Hematopoietic multipotent progenitor cell treated with erythropoietin and hydrocortisone succinate and interleukin-3 and kit ligand, for 6 days (in vitro differentiated cells): Measurements from ENCODE around the gene APOC3.
"Not testable (repeated sequence)": the region's sequence is repeated elsewhere in the genome, so short reads cannot be mapped to it uniquely, and the experiment has no call there.

ENCODE experiments used
- DNase-seq: peaks from one replicate; pipeline ENCODE4 v3.0.0-alpha.2; 2015

APOC3 gene

DNA sequence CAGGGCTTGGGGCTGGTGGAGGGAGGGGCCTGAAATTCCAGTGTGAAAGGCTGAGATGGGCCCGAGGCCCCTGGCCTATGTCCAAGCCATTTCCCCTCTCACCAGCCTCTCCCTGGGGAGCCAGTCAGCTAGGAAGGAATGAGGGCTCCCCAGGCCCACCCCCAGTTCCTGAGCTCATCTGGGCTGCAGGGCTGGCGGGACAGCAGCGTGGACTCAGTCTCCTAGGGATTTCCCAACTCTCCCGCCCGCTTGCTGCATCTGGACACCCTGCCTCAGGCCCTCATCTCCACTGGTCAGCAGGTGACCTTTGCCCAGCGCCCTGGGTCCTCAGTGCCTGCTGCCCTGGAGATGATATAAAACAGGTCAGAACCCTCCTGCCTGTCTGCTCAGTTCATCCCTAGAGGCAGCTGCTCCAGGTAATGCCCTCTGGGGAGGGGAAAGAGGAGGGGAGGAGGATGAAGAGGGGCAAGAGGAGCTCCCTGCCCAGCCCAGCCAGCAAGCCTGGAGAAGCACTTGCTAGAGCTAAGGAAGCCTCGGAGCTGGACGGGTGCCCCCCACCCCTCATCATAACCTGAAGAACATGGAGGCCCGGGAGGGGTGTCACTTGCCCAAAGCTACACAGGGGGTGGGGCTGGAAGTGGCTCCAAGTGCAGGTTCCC, at the start of gene APOC3:
TSS of gene APOC3 (plus strand) at position 383 of the 659 bp plus-strand sequence. CDS start 676 bp downstream, outside the sequence.
- DNase-seq = no peak

DNA sequence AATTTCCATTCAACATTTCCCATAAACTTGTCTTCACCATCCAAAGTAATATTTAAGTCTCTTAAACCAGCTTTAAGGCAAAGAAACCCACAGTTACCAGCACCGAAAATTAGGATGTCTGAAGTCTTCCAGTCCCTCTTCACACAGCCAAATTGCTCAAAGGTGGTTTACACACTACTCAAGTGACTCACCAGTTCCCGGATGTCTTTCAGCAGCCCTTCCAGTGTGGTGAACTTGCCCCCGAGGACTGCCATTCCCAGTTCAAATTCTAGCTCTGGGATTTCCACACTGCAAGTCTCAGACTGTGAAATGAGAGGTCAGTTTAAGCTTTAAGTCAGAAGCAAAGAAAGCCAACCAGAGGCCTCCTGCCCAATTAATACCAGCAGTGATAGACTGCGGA, 47.0 kb upstream of the APOC3 start:
- no peak for DNase-seq

DNA sequence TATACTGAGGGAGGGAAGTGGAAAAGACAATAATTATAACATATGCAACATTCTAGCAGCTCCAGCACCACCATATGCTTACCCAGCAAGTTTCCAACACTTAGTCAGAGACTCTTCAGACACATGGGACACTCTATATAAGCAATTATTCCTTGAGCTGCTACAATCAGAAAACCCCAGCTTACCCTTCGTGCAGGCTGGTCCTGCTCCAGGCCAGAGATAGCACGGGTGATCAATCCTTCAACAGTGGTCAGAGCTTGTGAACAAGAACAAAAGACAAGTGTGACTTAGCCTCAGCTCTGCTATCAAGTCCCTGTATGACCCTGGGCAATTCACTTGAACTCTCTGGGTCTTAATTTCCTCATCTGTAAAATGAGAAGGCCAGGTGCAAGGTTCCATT, 43.4 kb upstream of the APOC3 start:
- no peak for DNase-seq

DNA sequence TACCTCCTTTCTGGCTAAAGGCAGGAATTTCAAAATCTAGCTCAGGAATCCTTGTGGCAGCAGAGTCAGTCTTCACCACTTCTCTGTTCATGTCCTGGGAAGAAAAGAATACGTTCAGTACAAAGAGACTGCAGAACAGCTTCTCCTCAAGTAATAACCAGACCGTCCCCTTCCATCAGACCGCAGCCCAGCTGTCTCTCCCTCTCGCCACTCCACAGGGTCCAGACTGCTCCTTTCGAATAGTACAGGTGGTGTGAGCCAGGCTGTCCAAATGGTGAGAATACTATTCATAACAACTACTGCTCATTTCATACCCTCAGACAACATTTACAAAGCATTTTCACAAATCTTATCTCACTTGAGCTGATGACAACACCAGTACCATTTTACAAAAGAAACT, 42.7 kb upstream of the APOC3 start:
- DNase-seq = no peak

DNA sequence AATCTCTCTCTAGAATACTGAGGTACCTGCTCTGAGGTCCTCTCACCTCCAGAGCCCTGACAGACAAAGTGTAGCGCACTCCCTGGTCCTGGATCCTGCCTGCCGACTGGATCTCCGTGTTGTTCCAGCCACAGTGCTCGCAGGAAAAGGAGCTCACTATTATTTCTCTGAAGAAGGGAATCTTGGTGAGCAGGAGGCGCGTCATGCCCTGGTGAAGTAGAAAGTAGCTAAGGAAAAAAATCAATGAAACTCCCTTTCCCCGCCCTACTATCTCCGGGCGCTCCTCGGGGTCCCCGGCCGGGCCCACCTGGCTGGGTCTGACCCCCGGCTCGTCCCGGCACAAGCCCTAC, 42.3 kb upstream of the APOC3 start:
- no peak for DNase-seq

DNA sequence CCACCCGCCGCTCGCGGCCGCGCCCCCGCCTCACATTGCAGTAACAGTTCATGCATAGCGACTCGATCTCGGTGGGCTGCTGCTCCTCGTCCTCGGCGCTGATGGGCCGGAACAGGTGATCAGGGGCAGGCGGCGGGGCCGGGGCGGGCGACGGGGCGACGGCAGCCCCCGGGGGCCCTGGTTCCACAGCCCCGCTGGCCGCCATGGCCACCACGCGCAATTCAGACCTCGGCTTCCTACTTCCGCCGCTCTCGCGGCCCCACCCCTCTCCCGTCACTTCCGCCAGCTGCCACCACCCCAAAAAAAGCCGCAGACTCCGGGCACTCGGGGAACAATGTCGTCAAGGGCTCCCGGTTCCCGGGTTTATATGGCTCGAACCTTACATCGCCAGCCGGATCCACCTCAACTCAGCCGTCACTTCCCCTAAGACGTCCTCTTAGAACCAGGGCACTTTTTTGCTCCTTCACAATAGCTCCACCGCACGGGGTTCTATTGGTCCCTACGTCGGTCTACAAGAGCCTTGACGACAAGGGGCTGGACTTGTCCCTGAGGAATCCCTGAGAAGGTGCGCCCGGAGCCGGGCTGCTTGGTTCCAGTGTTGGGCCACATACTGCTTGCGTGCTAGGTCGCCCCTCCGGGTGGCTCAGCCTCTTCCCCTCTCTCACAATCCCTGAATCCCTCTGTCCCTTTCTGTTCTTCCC, 41.8 kb upstream of the APOC3 start, which contains the start of gene ZPR1:
TSS of gene ZPR1 (minus strand) at position 238 of the 701 bp plus-strand sequence. CDS start at position 205, 33 bp downstream.
- DNase-seq = peak; percentile 88

DNA sequence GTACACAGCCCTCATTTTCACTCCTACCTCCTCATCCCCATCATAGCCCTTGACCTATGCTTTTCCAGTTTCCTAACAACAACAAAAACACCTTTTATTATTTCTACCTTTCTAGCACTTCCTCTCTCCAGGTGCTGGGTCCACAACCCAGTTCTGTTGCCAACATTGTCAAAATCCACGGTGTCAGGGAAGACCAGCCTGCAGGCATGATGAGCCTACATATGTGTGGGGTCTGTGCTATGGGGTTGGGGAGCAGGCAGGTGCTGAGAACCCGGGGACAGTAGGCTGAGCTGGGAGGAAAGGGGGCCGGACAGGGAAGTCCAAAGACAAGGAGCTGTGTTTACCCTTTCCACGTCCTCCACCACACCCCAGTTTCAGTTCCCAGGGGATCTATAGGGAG, 41.2 kb upstream of the APOC3 start:
- DNase-seq = no peak

DNA sequence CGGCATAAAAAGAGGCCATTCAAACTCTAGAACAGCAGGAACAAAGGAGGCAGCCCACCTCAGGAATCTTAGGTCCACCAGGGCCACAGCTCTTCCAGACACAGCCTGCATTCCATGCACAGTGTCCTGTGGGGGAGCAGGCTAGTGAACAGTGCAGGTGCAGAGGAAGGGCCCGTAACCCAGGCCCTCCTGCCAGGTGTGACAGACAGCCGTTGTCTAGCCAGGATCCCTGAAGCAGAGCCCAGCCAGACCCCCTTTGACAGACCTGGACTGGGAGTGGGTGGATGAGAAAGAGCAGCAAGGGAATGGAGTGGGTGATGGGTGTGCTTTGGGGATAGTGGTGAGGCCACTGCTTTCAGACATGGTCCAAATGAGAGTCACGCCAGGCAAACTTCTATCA, 40.7 kb upstream of the APOC3 start:
- no peak for DNase-seq

DNA sequence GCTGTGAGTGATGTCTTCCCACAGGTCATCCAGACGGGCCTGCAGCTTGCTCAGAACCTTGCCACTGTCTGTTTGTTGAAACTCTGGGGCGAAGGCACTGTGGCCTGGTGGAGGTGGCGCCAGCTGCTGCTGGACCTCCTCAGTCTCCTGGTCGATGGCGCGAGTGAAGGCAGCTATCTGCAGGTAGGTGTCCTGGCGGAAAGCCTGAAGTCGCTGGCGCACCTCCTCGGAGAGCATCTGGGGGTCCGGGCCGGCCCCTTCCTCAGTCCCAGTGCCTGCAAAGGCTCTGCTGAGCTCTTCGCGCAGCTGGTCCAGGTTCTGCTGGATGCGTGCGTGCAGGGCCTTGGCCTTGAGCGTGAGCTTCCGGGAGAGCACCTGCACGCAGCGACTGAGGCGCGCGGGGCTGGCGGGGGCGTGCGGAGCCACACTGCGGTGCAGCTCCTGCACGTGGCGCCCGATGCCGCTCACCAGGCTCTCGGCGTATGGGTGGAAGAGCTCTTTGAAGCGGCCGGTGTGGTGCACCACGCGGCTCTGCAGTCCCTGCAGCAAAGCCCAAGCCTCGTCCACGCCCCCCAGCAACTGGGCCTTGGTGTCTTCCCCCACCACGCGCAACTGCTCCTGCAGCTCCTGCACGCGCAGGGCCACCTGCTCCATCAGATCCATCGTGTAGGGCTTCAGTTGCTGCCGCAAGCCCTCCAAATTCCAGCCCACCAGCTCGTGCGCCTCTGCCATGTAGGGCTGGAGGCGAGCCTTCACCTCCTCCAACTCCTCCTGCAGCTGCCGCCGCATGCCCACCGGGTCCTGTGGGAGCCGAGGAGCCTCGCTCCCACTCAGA, 39.3 kb upstream of the APOC3 start:
- DNase-seq = no peak

DNA sequence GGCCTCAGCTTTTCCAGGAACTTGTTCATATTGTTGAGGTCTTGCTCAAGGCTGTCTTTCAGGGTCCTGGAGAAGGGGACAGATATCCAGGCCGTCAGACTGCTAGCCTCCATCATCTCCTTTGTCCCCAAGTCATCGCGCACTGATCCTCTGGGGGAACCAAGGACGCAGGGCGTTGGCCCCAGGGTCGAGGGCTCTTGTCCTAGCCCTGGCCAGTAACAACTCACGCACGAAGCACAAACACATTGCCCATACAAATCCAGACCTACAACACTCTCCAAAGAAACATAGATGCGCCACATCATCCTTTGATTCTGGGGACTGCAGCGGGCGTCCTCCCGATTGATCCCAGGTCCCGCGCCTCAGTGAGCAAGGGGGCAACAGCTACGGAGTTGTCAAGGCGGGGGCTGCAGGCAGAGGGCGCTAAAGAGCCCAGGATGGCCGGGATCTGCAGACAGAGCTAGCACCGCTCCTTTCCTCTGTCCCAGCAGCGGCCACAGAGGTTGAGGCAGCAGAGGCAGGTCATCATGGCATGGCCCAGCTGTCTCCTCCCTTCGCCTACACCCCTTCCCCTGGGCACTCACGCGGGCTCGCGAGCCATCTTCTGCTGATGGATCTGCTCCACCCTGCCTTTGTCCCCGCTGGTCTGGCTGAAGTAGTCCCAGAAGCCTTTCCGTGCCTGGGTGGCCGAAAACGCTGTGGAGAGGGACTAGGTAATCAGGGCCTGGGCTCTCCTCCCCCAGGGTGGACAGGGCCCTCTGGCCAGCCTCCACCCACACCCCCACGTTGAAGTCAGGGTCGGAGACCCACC, 38.5 kb upstream of the APOC3 start:
- DNase-seq = peak; percentile 83

DNA sequence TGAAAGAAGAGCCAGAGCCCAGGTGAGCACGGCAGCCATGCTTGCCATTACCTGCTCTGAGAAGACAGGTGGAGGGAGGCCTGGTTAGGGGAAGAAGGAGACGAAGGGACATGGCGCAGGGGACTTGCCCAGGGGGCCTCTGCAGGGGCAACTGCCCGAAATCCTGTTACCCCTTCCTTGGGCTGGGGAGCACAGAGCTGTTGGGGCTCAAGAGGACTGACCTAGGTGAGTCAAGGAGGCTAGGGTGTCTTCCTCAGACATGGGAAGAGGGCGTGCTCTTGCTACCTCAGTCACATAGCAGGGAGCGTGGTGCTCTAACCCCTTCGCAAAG, 37.9 kb upstream of the APOC3 start, which contains the start of gene APOA5:
TSS of gene APOA5 (minus strand) at position 67 of the 331 bp plus-strand sequence. CDS start at position 48, 19 bp downstream.
- DNase-seq = no peak

DNA sequence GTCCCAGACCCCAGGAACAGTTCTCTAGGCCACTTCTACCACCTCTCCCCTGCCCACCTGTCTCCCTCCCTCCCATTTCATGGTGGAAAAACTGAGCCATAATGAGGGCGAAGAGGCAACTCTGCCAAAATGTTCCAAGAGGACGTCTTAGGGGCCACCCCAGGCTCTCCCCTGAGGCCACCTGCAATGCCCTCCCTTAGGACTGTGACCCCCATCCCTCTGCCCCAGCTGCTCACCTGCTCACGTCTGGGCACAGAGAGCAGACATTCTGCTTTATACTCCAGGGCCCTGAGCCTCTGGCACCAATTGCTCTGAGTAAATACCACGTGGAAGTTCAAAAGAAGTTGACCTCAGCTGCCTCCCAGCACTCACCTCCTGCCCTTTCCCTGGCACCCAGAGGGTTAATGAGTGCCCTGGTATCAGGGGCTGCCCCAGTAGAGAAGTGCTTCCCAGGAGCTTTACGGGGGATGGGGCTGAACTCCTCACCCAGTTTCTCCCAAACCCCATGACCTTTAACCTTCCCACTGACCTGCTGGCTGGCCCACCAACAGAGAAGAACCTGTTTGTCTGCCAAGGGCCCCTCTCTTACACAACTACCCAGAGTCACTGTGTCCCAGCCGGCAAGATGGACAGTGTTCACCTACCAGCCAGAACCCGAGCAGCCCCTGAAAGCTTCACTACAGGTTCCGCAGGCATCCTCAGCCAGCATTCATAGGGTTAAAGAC, 37.4 kb upstream of the APOC3 start:
- no peak for DNase-seq

DNA sequence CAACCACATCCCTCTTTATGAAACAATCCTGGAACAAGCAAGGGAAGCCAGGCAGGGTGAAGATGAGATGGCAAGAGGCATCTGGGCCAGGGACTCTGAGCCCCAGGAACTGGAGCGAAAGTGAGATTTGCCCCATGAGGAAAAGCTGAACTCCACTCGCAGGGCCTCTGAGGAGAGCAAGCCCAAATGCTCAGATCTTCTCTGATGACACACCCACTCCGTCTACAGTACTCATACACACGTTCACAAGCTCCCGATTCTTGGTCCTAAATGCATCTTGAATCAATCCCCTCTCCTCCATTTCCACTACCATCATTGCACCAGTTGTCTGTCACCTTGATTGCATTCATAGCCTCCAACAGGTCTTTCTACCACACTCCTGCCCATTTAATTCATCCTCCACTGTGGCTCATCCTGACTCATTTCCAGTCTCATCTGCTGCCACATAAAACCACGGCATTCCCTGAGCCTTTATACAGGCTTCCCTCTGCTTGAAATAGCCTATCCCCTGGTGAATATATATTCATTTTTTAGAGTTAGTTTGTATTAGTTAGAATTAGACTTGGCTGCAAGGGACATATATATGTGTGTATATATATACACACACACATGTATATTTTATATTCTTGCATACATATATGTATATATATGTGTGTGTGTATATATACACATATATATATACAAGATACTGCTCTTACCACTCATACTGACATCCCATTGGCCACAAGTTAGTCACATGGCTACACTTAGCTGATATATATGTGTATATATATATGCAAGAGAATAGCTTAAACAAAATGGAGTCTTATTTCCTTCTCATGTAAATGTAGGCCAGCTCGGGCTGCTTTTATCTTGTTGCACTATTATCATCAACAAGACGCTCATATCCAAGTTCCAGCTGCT, 36.6 kb upstream of the APOC3 start:
- no peak for DNase-seq

DNA sequence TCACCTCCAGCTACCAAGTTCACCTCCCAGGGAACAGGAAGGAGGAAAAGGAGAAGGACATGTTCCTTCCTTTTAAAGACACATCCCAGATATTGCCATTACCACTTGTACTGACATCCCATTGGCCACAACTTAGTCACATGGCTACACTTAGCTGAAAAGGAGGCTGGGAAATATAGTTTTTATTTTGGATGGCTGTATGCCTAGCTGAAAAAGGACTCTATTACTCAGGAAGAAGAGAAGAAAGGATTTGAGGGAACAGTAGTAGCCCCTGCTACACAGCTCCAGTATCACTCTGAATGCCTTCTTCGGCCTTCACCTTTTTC, 36.0 kb upstream of the APOC3 start:
- DNase-seq = peak; percentile 51

DNA sequence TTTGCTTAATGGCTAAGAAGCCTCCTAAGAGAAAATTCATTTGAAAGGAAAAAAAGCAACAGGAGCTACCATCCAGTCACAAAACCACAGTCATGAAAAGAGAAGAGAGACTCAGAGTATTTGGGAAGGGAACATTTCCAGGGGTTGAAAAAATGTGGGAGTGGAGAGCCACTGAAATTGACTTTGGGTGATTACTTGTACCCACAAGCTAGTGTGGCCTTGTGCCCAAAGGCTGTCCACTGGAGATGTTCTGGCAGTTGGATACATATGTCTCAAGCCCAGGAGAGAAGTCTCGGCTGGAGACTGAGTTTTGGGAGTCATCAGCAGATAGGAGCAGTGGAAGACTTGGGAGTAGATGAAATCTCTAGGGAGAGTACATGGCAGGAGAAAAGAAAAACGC, 34.9 kb upstream of the APOC3 start:
- DNase-seq = no peak

DNA sequence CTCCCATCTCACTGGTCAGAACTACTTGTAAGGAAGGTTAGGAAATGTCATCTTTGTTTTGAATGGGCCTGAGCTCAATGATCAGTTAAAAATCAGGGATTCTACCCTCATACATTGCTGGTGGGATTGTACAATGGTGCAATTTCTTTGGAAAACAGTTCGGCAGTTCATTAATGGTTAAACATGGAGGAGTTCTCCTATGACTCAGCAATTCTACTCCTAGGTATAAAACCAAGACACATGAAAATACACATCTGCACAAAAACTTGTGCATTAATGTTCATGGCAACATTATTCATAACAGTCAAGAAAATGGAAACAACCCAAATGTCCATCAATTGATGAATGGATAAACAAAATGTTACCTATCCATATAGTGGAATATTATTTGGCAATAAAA, 33.2 kb upstream of the APOC3 start:
- DNase-seq = no peak

DNA sequence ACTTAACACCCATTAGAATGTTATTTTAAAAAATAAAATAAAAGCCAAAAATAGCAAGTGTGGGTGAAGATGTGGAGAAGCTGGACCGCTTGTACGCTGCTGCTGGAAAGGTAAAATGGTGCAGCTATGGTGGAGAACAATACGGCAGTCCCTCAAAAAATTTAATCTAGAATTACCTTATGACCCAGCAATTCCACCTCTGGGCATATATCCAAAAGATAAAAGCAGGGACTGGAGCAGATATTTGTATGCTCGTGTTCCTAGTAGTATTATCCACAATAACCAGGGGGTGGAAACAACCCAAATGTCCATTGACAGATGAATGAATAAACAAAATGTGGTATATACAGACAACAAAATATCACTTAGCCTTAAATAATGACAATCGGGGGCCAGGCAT, 31.9 kb upstream of the APOC3 start:
- peak; percentile 21 for DNase-seq

DNA sequence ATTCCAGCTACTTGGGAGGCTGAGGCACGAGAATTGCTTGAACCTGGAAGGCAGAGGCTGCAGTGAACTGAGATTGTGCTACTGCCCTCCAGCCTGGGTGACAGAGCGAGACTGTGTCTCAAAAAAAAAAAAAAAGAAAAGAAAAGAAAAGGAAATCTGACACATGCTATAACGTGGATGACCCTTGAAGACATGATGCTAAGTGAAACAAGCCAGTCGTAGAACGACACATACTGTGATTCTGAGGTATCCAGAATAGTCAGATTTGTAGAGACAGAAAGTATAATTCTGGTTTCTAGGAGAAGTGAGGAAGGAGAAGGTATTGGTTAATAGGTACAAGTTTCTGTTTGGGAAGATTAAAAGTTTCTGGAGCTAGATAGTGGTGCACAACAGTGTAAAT, 31.3 kb upstream of the APOC3 start:
- DNase-seq = no peak

DNA sequence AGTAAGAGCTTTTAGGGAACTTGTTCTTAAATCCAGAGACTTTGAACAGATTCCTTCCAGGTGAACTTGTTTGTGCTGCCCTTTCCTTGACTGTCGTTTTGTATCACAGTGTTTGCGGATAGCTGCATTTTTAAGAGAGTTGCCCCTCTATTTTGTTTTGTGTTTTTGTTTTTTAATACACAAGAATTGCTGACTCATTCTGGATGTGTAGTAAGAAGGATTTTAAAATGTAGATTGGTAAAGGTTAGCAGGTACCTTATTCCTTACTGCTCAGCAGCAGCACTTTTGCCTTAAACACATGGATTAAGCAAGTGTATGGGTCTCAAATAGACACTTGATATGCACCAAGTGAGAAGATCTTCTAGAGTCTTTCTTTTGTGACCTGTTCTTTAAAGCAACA, 29.1 kb upstream of the APOC3 start:
- no peak for DNase-seq

DNA sequence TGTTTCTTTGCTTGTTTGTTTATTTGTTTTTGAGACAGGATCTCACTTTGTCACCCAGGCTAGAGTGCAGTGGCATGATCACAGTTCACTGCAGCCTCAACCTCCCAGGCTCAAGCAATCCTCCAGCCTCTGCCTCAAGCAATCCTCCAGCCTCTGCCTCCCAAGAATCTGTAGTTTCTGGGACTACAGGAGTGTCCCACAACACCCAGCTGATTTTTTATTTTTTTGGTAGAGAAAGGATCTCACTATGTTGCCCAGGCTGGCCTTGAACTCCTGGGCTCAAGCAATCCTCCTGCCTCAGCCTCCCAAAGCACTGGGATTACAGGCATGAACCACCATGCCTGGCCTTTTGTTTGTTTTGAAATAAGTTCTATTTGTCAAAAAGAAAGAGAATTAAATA, 28.0 kb upstream of the APOC3 start:
- not testable (repeated sequence) for DNase-seq

DNA sequence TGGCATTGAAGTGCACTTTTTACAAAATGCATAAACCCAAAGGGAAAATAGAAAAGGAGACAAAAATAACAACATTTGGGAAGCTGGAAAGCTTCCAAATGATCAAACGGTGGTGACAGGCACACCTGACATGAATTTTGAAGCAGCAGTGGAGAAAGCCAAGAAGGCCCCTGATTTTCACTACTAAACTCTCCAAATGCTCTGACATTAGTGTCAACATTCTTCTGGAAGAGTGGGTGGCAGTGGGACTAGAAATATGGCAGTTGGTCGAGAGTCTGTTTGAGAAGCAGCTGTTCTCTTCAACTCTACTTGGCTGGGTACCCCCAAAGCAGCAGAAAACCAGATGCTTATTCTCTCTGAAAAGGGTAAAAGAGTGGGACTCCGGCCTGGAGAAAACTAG, 25.7 kb upstream of the APOC3 start:
- no peak for DNase-seq
